ENCODE data around the gene CCDC57.

The CCDC57 gene

GRCh38 chr17:82118815-82119380, 93.7 kb downstream of the CCDC57 start:
- DNase-seq: no peak

- no peak for DNase-seq
Observed at GRCh38 chr17:82118168-82118814, 94.4 kb downstream of the CCDC57 start.

- DNase-seq: no peak
Observed at GRCh38 chr17:82117139-82118090, 95.2 kb downstream of the CCDC57 start.

GRCh38 chr17:82116246-82116645, 96.4 kb downstream of the CCDC57 start:
- no peak for DNase-seq

GRCh38 chr17:82114872-82115271, 97.8 kb downstream of the CCDC57 start:
- DNase-seq: no peak

- DNase-seq: no peak
Observed at GRCh38 chr17:82114447-82114846, 98.2 kb downstream of the CCDC57 start.

- no peak for DNase-seq
Observed at GRCh38 chr17:82113941-82114340, 98.7 kb downstream of the CCDC57 start.

GRCh38 chr17:82113422-82113821, 99.2 kb downstream of the CCDC57 start:
- no peak for DNase-seq

- peak in 1 of 2 donors; percentile 9 for DNase-seq
Observed at GRCh38 chr17:82112914-82113311, 99.7 kb downstream of the CCDC57 start.

GRCh38 chr17:82112181-82112913, 100.3 kb downstream of the CCDC57 start:
- no peak for DNase-seq

GRCh38 chr17:82110298-82110697, 102.3 kb downstream of the CCDC57 start:
- no peak for DNase-seq

- DNase-seq: no peak
Observed at GRCh38 chr17:82108961-82109475, 103.6 kb downstream of the CCDC57 start.

- DNase-seq: no peak
Observed at GRCh38 chr17:82108496-82108945, 104.1 kb downstream of the CCDC57 start.

GRCh38 chr17:82108038-82108437, 104.6 kb downstream of the CCDC57 start:
- DNase-seq: no peak

GRCh38 chr17:82107341-82107860, 105.2 kb downstream of the CCDC57 start:
- DNase-seq: no peak

GRCh38 chr17:82106688-82107305, 105.8 kb downstream of the CCDC57 start:
- no peak for DNase-seq

GRCh38 chr17:82105882-82106687, 106.6 kb downstream of the CCDC57 start:
- peak; percentile 25 to 34 for DNase-seq

GRCh38 chr17:82105417-82105881, 107.2 kb downstream of the CCDC57 start:
- DNase-seq: no peak

- no peak for DNase-seq
Observed at GRCh38 chr17:82104797-82105416, 107.7 kb downstream of the CCDC57 start.
